ENCODE data around the gene SDK1. TPM values are rescaled to one million over a fixed set of nuclear protein-coding genes. Genes with fewer than 3 reads are reported as not detected.
A peak's percentile ranks its signal among the peaks of the same experiment; 100 is the strongest.

The SDK1 gene
- total RNA-seq, 1 donor: 0.36 TPM

DNA sequence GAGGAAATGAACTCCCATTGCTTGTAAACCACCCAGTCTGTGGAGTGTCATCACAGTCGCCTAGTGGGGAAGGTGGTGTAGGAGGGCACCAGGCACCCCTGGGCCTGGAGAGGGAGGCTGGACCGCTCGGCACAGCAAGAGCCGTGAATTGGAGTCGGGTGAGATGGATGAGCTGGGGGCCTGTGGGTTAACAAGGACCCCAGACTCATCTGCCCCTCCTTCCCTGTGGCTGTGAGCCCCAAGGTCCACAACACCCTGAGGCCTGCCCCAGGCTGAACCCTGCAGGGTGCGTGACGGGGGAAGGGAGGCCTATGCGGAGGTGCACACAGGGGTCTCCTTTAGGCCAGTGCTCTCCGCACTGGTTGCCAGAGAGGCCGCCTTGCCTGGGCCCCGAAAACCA, 799.6 kb downstream of the SDK1 start:
- no peak for TF ChIP-seq CTCF (IDR thresholded peaks at IDR 0.05; ENCODE audit: extremely low read depth, low read depth, low read length)
- no peak for DNase-seq (ENCODE audit: insufficient read length, low spot score, missing footprints)
- H3K36me3 ChIP-seq (ENCODE audit: insufficient read depth, low read length): no peaks in the 10 kb centered on the region
- no peaks in the 10 kb centered on the region for H4K20me1 ChIP-seq (ENCODE audit: insufficient read depth, low read length)
- H3K9me3 ChIP-seq (ENCODE audit: low read depth, low read length): no peaks in the 10 kb centered on the region
- H2AFZ ChIP-seq (ENCODE audit: low read length): no peak overlapping the region
- H3K4me3 ChIP-seq (ENCODE audit: insufficient read depth, low read length): no peak overlapping the region
- no peaks in the 10 kb centered on the region for H3K27me3 ChIP-seq (ENCODE audit: insufficient read depth, low read length)
- no peaks in the 10 kb centered on the region for H3K79me2 ChIP-seq (ENCODE audit: insufficient read depth, low read length)
- no peak overlapping the region for H3K4me2 ChIP-seq (ENCODE audit: insufficient read depth, low read length)
- H3K4me1 ChIP-seq (ENCODE audit: insufficient read depth, low read length): no peaks in the 10 kb centered on the region
- H3K27ac ChIP-seq (ENCODE audit: low read depth, low read length): no peak overlapping the region

- Histone ChIP-seq H2AFZ (ENCODE audit: low read length) (no peak overlapping the region), H3K27me3 (ENCODE audit: insufficient read depth, low read length) (no peaks in the 10 kb centered on the region), H3K4me1 (ENCODE audit: insufficient read depth, low read length) (no peaks in the 10 kb centered on the region), H3K36me3 (ENCODE audit: insufficient read depth, low read length) (no peaks in the 10 kb centered on the region), H3K9me3 (ENCODE audit: low read depth, low read length) (no peaks in the 10 kb centered on the region), H3K4me3 (ENCODE audit: insufficient read depth, low read length) (no peak overlapping the region), H4K20me1 (ENCODE audit: insufficient read depth, low read length) (no peaks in the 10 kb centered on the region), H3K4me2 (ENCODE audit: insufficient read depth, low read length) (no peak overlapping the region), H3K79me2 (ENCODE audit: insufficient read depth, low read length) (no peaks in the 10 kb centered on the region), H3K27ac (ENCODE audit: low read depth, low read length) (no peak overlapping the region)
- DNase-seq (ENCODE audit: insufficient read length, low spot score, missing footprints): no peak
- no peak for TF ChIP-seq CTCF (IDR thresholded peaks at IDR 0.05; ENCODE audit: extremely low read depth, low read depth, low read length)
These were observed 801.3 kb downstream of the SDK1 start for GRCh38 chr7:4102231-4102841.

DNA sequence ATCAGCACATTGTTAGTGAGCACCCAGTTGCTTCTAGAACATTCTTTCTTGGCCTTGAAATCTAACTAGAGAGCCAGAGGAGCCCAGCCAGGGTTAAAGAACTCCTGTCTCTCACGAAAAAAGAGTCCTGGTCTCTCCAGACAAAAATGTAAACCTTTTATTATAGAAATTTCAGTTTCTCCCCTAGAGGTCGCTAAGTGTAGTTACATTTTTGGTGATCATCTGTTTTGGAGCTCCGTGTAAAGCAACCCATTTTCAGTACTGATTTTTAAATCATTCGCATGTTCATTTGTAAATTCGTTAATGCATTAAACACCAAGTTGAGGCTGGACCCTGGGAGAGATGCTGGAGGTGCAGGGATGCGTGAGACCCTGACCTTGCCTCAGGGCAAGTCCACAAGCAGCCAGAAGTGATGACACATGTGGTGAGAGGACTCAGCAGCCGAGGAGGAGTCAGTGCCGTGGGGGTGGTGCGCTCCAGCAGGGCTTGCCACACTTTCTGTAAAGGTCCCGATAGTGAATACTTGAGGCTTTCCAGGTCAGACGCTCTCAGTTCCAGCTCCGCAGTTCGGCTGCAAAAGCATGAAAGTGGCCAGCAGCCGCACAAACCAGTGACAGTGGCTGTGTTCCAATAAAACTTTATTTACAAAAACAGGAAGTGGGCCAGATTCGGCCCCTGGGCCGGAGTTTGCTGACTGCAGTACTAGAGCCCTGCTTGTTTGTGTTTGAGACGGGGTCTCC, 802.5 kb downstream of the SDK1 start:
- H3K4me2 ChIP-seq (ENCODE audit: insufficient read depth, low read length): no peak overlapping the region

More for the DNA sequence above, 802.5 kb downstream of the SDK1 start:
- H3K27me3 ChIP-seq (ENCODE audit: insufficient read depth, low read length): no peaks in the 10 kb centered on the region
- H4K20me1 ChIP-seq (ENCODE audit: insufficient read depth, low read length): no peaks in the 10 kb centered on the region
- H3K79me2 ChIP-seq (ENCODE audit: insufficient read depth, low read length): no peaks in the 10 kb centered on the region
- no peak overlapping the region for H2AFZ ChIP-seq (ENCODE audit: low read length)
- H3K9me3 ChIP-seq (ENCODE audit: low read depth, low read length): no peaks in the 10 kb centered on the region
- H3K4me1 ChIP-seq (ENCODE audit: insufficient read depth, low read length): no peaks in the 10 kb centered on the region
- DNase-seq (ENCODE audit: insufficient read length, low spot score, missing footprints): peak; percentile 30
- H3K36me3 ChIP-seq (ENCODE audit: insufficient read depth, low read length): no peaks in the 10 kb centered on the region
- TF ChIP-seq CTCF (IDR thresholded peaks at IDR 0.05; ENCODE audit: extremely low read depth, low read depth, low read length): no peak
- no peak overlapping the region for H3K4me3 ChIP-seq (ENCODE audit: insufficient read depth, low read length)
- no peak overlapping the region for H3K27ac ChIP-seq (ENCODE audit: low read depth, low read length)

Measured in osteoblast (primary cell).